ENCODE measurements around the gene SDK1.

The SDK1 gene

DNA sequence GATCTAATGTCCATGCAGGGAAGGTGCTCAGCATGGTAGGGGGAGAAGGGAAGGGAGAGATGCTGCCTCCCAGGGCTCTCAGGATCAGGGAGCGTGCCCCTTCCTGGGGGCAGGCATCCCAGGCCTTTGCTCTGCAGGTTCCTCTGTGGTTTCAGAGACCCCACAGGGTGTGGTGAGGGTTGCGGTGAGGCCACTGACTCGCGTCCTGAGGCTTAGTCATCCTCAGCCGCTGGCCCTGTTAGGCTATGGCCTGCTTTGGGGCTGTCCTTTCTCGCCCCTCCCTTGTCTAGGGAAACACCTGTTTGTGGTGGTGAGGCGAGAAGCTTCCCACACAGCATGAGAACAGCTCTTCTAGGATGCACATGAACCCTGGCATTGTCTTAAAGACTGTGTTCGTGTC is 822.8 kb downstream of the SDK1 start:
- no peak for DNase-seq (ENCODE audit: low spot score)
- TF ChIP-seq CTCF (IDR thresholded peaks at IDR 0.05; ENCODE audit: extremely low read depth, missing control alignments) = no peak

DNA sequence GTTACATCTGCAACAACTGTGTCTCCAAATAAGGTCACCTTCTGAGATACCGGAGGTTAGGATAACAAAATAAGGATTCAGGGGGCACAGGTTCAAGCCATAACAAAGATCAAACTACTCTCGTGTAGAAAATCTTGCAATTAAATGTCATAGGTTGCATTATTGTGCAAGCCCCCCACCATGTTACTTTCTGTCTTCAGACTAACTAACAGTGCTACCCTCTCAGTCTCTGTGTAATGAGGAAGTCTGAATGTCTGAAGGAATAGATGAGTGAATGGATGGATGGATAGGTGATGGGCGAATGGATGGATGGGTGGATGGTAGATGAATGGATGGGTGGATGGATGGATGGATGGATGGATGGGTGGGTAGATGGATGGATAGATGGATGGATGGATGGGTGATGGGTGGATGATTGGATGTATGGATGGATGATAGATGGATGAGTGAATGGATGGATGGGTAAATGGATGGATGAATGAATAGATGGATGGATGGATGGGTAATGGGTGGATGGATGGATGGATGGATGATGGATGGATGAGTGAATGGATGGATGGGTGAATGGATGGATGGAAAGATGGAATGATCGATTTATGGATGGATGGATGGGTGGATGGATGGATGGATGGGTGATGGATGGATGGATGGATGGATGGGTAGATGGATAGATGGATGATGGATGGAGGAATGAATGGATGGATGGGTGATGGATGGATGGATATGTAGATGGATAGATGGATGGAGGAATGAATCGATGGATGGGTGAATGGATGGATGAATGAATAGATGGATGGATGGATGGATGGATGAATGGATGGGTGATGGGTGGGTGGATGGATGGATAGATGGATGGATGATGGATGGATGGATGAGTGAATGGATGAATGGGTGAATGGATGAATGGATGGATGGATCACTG is 823.8 kb downstream of the SDK1 start:
- no peak for TF ChIP-seq CTCF (IDR thresholded peaks at IDR 0.05; ENCODE audit: extremely low read depth, missing control alignments)
- no peak for DNase-seq (ENCODE audit: low spot score)

DNA sequence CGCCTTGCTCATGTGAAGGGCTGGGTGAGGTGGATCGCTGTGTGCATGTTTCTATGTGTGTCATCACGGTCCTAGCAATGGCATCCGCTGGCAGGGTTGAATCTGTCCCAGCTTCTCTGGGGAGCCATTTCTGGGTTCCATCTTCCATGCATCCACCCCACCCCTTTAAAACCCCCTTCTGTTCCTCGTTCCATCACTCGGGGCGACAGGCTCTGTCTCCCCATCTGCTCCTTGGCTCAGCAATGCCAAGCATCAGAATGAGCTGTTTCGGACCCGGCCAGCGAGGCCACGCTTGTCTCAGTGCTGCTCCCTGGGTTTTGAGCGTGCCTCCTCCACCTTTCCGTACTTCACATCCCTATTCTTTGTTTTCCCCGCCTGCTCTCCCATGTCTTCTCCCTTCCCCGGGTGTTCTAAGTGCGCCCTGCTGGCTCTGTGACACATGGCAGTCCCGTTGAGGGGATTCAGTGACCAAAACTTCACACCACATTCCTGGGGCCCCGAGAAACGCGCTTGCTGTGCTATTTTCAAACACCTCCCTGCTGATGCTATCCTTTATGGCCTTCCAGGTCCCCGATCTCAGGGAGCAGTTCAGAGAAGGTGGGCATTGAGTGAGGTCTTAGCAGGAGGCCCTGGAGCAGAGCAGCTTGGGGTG is 827.0 kb downstream of the SDK1 start:
- no peak for TF ChIP-seq CTCF (IDR thresholded peaks at IDR 0.05; ENCODE audit: extremely low read depth, missing control alignments)
- DNase-seq (ENCODE audit: low spot score) = no peak

DNA sequence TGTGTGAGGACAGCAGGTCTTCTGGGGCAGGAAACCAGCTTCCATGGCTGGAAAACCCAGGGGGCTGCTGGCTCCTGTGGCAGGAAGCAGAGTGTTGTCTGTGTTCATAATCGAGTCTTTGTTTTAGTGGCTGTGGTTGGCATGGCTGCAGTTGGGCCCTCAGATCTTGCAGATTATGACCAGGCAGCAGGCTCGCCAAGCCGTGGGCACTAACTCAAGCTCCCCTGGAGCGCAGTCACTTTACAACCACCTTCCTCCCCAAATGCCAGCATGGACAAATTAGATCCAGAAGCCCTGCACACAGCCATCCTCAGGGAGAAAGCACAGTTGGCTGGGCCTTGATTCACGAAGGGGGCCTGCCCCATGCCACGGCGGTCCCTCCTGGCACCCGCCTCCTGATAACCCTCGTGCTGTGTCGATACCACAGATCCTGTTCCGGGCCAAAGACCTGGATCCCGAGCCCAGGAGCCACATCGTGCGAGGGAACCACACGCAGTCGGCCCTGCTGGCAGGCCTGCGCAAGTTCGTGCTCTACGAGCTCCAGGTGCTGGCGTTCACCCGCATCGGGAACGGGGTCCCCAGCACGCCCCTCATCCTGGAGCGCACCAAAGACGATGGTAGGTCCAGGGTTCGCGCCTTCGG is 828.5 kb downstream of the SDK1 start:
- DNase-seq (ENCODE audit: low spot score) = no peak

DNA sequence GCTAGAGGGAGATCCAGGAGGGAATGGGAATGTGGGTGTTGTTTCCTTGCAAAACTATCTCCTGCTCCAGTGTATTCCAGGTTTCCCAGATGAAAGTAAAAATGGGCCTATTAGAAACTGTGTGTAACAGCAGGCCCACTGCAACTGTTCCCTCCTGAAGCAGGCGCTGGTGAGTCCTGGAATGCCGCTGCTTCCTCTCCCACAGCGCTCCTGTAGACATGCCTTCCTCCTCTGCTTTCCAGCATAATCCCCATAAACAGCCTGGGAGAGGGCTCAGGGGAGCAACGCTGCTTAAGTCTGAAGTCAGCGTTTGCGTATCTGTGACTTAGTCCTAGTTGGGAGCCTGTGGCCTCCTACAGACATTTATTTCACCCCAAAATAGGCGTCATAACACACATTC is 830.0 kb downstream of the SDK1 start:
- no peak for DNase-seq (ENCODE audit: low spot score)
- no peak for TF ChIP-seq CTCF (IDR thresholded peaks at IDR 0.05; ENCODE audit: extremely low read depth, missing control alignments)

More for the DNA sequence above, 828.5 kb downstream of the SDK1 start:
- TF ChIP-seq CTCF (IDR thresholded peaks at IDR 0.05; ENCODE audit: extremely low read depth, missing control alignments) = no peak

DNA sequence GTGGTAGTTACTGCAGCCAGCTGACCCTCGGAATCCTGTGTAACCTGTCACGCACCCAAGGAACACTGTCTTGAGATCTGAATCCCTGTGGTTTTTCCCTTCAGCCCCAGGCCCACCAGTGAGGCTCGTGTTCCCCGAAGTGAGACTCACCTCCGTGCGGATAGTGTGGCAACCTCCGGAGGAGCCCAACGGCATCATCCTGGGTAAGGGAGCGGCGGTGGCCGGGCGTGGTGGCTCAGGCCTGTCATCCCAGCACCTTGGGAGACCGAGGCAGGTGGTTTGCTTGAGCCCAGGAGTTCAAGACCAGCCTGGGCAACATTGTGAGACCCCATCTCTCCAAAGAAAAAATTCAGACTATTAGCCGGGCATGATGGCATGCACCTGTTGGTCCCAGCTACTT is 831.2 kb downstream of the SDK1 start:
- no peak for TF ChIP-seq CTCF (IDR thresholded peaks at IDR 0.05; ENCODE audit: extremely low read depth, missing control alignments)
- no peak for DNase-seq (ENCODE audit: low spot score)

All from GM20000 (cell line).